B cell (primary cell): ENCODE data around the gene PA2G4. TPM values are rescaled to one million over a fixed set of nuclear protein-coding genes. Genes with fewer than 3 reads are reported as not detected.
A peak's percentile ranks its signal among the peaks of the same experiment; 100 is the strongest.

Experiments
- ATAC-seq: fragments of 200-7000 bp; cut with Tn5 transposase; one replicate; pipeline ENCODE4 v1.10.0; 2021; ENCODE audit warnings: low read depth, mild to moderate bottlenecking, moderate number of reproducible peaks, moderate library complexity
- CTCF ChIA-PET: fragments of 350-600 bp; sonication (Branson Sonifier 250); formaldehyde crosslinking; loops from one replicate; lab custom pipeline; 2021; ENCODE audit warnings: antibody characterized with exemption, inconsistent platforms; lab: Charles Lee
- POLR2A ChIA-PET: fragments of 350-600 bp; sonication (Branson Sonifier 250); formaldehyde crosslinking; loops from one replicate; lab custom pipeline; 2021; ENCODE audit warnings: antibody characterized with exemption; lab: Charles Lee
- DNase-seq: peaks from one replicate; pipeline ENCODE4 v3.0.0; 2013
- H2AFZ ChIP-seq: 2 replicates; pipeline ENCODE4 v1.6.1; 2012; ENCODE audit warnings: mild to moderate bottlenecking, low read depth, low read length; ENCODE audit not compliant: insufficient read depth, poor library complexity, severe bottlenecking
- H3K27ac ChIP-seq, 2 donors: 1 replicate in 1 of 2; 2 replicates in 1 of 2; pipeline ENCODE4 v1.5.1; 2012 to 2013; ENCODE audit warnings: low read length in 2 of 2, mild to moderate bottlenecking in 2 of 2, moderate library complexity in 1 of 2
- H3K27me3 ChIP-seq, 4 experiments: fragments of 200-600 bp in 1 of 4; sonication (generic) in 1 of 4; replicated peaks in 1 of 4; 1 replicate in 2 of 4; 2 replicates in 2 of 4; pipeline versions ENCODE4 v1.6.1 to v1.7.0; 2013 to 2016; ENCODE audit warnings: low read length in 3 of 4, mild to moderate bottlenecking in 2 of 4, mixed read lengths in 1 of 4, moderate library complexity in 1 of 4; ENCODE audit not compliant: insufficient read depth in 4 of 4, control insufficient read depth in 3 of 4; ENCODE audit errors: control extremely low read depth in 1 of 4
- H3K36me3 ChIP-seq, 2 experiments: replicated peaks in 1 of 2; 1 replicate in 1 of 2; 2 replicates in 1 of 2; pipeline versions ENCODE4 v1.6.1 to v1.7.1; 2013; ENCODE audit warnings: low read length in 1 of 2; ENCODE audit not compliant: insufficient read depth in 2 of 2, control insufficient read depth in 1 of 2; ENCODE audit errors: control extremely low read depth in 1 of 2, extremely low read depth in 1 of 2
- H3K4me1 ChIP-seq, 2 donors: fragments of 200-600 bp in 1 of 2; sonication (generic) in 1 of 2; 1 replicate in 1 of 2; 2 replicates in 1 of 2; pipeline versions ENCODE4 v1.5.1 to v1.6.1; 2013 to 2017; ENCODE audit warnings: low read length in 2 of 2; ENCODE audit not compliant: control insufficient read depth in 2 of 2, insufficient read depth in 2 of 2
- H3K4me2 ChIP-seq: replicated peaks from 2 replicates; pipeline ENCODE3; 2012; ENCODE audit warnings: mild to moderate bottlenecking, low read depth, low read length; ENCODE audit not compliant: poor library complexity, severe bottlenecking
- H3K4me3 ChIP-seq, 5 experiments: fragments of 200-600 bp in 1 of 5; sonication (generic) in 1 of 5; 1 replicate in 3 of 5; 2 replicates in 2 of 5; pipeline versions ENCODE4 v1.5.1 to v1.7.0; 2011 to 2016; ENCODE audit warnings: low read length in 4 of 5, mild to moderate bottlenecking in 4 of 5, low read depth in 2 of 5, control low read depth in 1 of 5, moderate library complexity in 1 of 5; ENCODE audit not compliant: insufficient read depth in 1 of 5; ENCODE audit errors: control extremely low read depth in 1 of 5, extremely low read depth in 1 of 5
- H3K79me2 ChIP-seq: fragments of 200-600 bp; sonication (generic); one replicate; pipeline ENCODE4 v1.6.0; 2016; ENCODE audit warnings: low read length; ENCODE audit not compliant: control insufficient read depth, insufficient read depth
- H3K9ac ChIP-seq: fragments of 200-600 bp; sonication (generic); 2 replicates; pipeline ENCODE4 v1.6.1; 2017; ENCODE audit warnings: mild to moderate bottlenecking, low read length, moderate library complexity
- H3K9me3 ChIP-seq, 3 donors: one replicate each; pipeline versions ENCODE4 v1.6.1 to v1.7.1; 2013; ENCODE audit warnings: low read length in 2 of 3; ENCODE audit not compliant: control insufficient read depth in 2 of 3, insufficient read depth in 1 of 3; ENCODE audit errors: control extremely low read depth in 1 of 3
- H4K20me1 ChIP-seq: 2 replicates; pipeline ENCODE4 v1.6.0; 2012; ENCODE audit warnings: mild to moderate bottlenecking, low read length; ENCODE audit not compliant: insufficient read depth, control insufficient read depth, poor library complexity, severe bottlenecking
- H3K27ac Mint-ChIP-seq: one replicate; pipeline ENCODE4 v1.8.0; 2021; ENCODE audit warnings: mixed read lengths
- H3K27me3 Mint-ChIP-seq: one replicate; pipeline ENCODE4 v1.8.0; 2021; ENCODE audit warnings: mixed read lengths
- H3K4me1 Mint-ChIP-seq: one replicate; pipeline ENCODE4 v1.8.0; 2021; ENCODE audit warnings: mixed read lengths
- H3K4me3 Mint-ChIP-seq: one replicate; pipeline ENCODE4 v1.8.0; 2021; ENCODE audit warnings: mixed read lengths
- H3K9me3 Mint-ChIP-seq: one replicate; pipeline ENCODE4 v1.8.0; 2022; ENCODE audit warnings: mixed read lengths; ENCODE audit not compliant: insufficient read depth
- EZH2 ChIP-seq: IDR thresholded peaks from 2 replicates; pipeline ENCODE4 v1.6.1; 2012; ENCODE audit warnings: borderline replicate concordance, low read depth, mild to moderate bottlenecking, moderate library complexity, low read length; ENCODE audit not compliant: insufficient read depth, poor library complexity, severe bottlenecking
- WGBS: methylation state at CpG from one replicate; pipeline ENCODE4 v1.1.5; 2013; ENCODE audit warnings: missing lambda C conversion rate; ENCODE audit not compliant: insufficient coverage; 5-methylcytosine and 5-hydroxymethylcytosine counted together
- intact Hi-C: fragments of 100-400 bp; cut with micrococcal nuclease; formaldehyde crosslinking; loops from one replicate; pipeline ENCODE4 v1.10.0; 2022
- polyA plus RNA-seq: library from polyadenylated mRNA; depleted of rRNA; stranded (reverse); fragments of >200 nt; gene quantifications from 2 replicates; pipeline ENCODE4 v1.2.3, GENCODE V29; 2012
- total RNA-seq, 2 donors: library from RNA; stranded (reverse); fragments of 120-200 nt in 1 of 2; gene quantifications; 1 replicate in 1 of 2; 2 replicates in 1 of 2; pipeline versions ENCODE4 v1.2.3 to v1.2.4, GENCODE V29; 2013 to 2022
- TF ChIP-seq, protein P1 (sequence below): fragments of 200-600 bp; IDR thresholded peaks from one replicate; pipeline ENCODE4 v1.8.0; 2022; ENCODE audit warnings: antibody characterized with exemption, mild to moderate bottlenecking

The PA2G4 gene
- total and polyA plus RNA-seq, 2 donors (not counting 1 experiment from before 2014, with no cell fraction given): 56.7 to 77.3 TPM

DNA sequence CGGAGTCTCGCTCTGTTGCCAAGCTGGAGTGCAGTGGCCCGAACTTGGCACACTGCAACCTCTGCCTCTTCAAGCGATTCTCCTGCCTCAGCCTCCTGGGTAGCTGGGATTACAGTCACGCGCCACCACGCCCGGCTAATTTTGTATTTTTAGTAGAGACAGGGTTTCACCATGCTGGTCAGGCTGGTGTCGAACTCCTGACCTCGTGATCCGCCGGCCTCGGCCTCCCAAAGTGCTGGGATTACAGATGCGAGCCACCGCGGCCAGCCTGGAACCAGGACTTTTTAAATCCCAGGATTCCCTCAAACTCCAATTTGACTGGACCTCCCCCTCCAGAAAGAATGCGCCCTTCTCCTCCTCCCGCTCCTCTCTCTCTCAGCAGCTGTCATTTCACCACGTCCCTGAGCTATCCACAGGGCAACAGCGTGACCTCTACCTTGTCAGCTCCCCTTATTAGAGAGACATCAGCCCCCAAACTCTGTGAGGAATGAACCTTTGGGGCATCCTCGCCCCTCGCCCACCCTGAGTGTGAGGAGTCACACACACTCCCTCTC is 25.7 kb downstream of the PA2G4 start:
- Histone ChIP-seq H3K9me3 (no peaks in the 10 kb centered on the region), H3K4me2 (peak overlapping the region; percentile 96), H3K4me1 (peaks cover 40 to 52% of the 10 kb centered on the region in 2 donors), H3K4me3 (peak overlapping the region in 4 of 5 experiments; percentile 88 to 95 (median 92)), H4K20me1 (peaks cover 35% of the 10 kb centered on the region), H3K9ac (peak overlapping the region; percentile 92), H3K27me3 (no peaks in the 10 kb centered on the region), H3K27ac (peak overlapping the region; percentile 60 to 64), H3K36me3 (peaks cover 5 to 46% of the 10 kb centered on the region in 2 experiments), H3K79me2 (peaks cover 53% of the 10 kb centered on the region), H2AFZ (no peak overlapping the region)
- H3K4me1 Mint-ChIP-seq: peaks cover 57% of the 10 kb centered on the region
- no peaks in the 10 kb centered on the region for H3K27me3 Mint-ChIP-seq
- 79% methylated on average over 18 of the region's 22 CpGs for WGBS
- ATAC-seq (no peak), DNase-seq (no peak)
- ChIA-PET POLR2A (interaction anchor here (0.5 to 5.7 kb wide), 5 partner anchors 12 to 86 kb away, joined by 3 to 49 read pairs (median 7); partner anchors contain the start of genes MYL6B, RPL41 and ZC3H10), CTCF (interaction anchor here (1.4 to 13.8 kb wide), 3 partner anchors 12 to 60 kb away, joined by 4 to 247 read pairs (median 5); partner anchors contain the start of genes SMARCC2 and ZC3H10)
- intact Hi-C loops: loop anchor here (5.0 kb wide), 1 partner anchor 133 kb away; the partner anchor contains the start of gene SUOX
- peak overlapping the region; percentile 100 for H3K4me3 Mint-ChIP-seq
- TF ChIP-seq, protein P1, sequence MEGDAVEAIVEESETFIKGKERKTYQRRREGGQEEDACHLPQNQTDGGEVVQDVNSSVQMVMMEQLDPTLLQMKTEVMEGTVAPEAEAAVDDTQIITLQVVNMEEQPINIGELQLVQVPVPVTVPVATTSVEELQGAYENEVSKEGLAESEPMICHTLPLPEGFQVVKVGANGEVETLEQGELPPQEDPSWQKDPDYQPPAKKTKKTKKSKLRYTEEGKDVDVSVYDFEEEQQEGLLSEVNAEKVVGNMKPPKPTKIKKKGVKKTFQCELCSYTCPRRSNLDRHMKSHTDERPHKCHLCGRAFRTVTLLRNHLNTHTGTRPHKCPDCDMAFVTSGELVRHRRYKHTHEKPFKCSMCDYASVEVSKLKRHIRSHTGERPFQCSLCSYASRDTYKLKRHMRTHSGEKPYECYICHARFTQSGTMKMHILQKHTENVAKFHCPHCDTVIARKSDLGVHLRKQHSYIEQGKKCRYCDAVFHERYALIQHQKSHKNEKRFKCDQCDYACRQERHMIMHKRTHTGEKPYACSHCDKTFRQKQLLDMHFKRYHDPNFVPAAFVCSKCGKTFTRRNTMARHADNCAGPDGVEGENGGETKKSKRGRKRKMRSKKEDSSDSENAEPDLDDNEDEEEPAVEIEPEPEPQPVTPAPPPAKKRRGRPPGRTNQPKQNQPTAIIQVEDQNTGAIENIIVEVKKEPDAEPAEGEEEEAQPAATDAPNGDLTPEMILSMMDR: no peak
- TF ChIP-seq EZH2: no peak
- no peaks in the 10 kb centered on the region for H3K9me3 Mint-ChIP-seq
- H3K27ac Mint-ChIP-seq: peak overlapping the region; percentile 98

DNA sequence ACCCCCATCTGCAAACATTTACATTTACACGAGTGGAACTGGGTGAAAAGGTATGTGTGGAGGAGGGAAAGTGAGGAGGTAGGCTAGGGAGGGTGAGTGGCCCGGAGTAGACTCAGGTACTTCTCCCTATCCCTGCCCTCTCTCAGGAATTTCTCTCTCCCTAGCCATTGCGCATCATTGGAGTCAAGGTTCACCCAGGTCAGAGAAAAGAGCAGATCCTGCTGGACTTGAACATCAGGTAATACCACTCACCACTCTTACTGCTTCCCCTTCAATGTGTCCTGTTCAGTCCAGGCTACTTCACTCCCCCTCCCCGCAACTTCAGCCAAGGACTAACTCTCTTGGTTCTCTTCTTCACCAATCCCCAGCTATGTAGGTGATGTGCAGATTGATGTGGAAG is 26.5 kb downstream of the PA2G4 start:
- Histone ChIP-seq H3K4me3 (no peak overlapping the region), H3K4me1 (peaks cover 31 to 43% of the 10 kb centered on the region in 2 donors), H3K79me2 (peaks cover 53% of the 10 kb centered on the region), H2AFZ (no peak overlapping the region), H3K27ac (peak overlapping the region in 1 of 2 donors; percentile 64), H3K27me3 (no peaks in the 10 kb centered on the region), H4K20me1 (peaks cover 35% of the 10 kb centered on the region), H3K9ac (no peak overlapping the region), H3K36me3 (peaks cover 5 to 52% of the 10 kb centered on the region in 2 experiments), H3K9me3 (no peaks in the 10 kb centered on the region), H3K4me2 (no peak overlapping the region)
- Mint-ChIP-seq H3K4me3 (peak overlapping the region; percentile 30), H3K27me3 (no peaks in the 10 kb centered on the region), H3K4me1 (peaks cover 54% of the 10 kb centered on the region), H3K9me3 (no peaks in the 10 kb centered on the region), H3K27ac (peak overlapping the region; percentile 27)
- POLR2A ChIA-PET: interaction anchor here (5.7 kb wide), 1 partner anchor 21 kb away, joined by 28 read pairs; the partner anchor contains the start of gene MYL6B
- DNase-seq (no peak), ATAC-seq (no peak)
- TF ChIP-seq, protein P1: no peak
- TF ChIP-seq EZH2: no peak
- intact Hi-C loops: no loop called here
- CTCF ChIA-PET: interaction anchor here (0.6 to 1.4 kb wide), 2 partner anchors 13 to 26 kb away, joined by 4 read pairs; partner anchors contain the start of gene ZC3H10
- 89% methylated on average over 1 of the region's 4 CpGs for WGBS
